GM12892 (cell line): ENCODE results near the gene PGGT1B.

Source experiments
- POLR2A ChIP-seq: IDR thresholded peaks from 2 replicates; pipeline ENCODE4 v1.6.1; 2011; ENCODE audit warnings: low read depth, low read length, control low read depth
- POLR2AphosphoS5 ChIP-seq: IDR thresholded peaks from 2 replicates; pipeline ENCODE4 v1.6.1; 2011; ENCODE audit warnings: low read depth, low read length, control low read depth

- no peak for TF ChIP-seq POLR2AphosphoS5
- no peak for TF ChIP-seq POLR2A
Measured at GRCh38 chr5:115264786-115265185, 2.1 kb upstream of the PGGT1B start.
